Cardiac fibroblast (primary cell): ENCODE measurements around the gene KNTC1.

Source experiments
- DNase-seq, 2 donors: peaks; one replicate each; pipeline versions ENCODE4 v3.0.0 to v3.0.0-alpha.2; 2010; ENCODE audit warnings: low read depth in 2 of 2
- H3K4me3 ChIP-seq, 2 donors: replicated peaks in 1 of 2; 1 replicate in 1 of 2; 2 replicates in 1 of 2; pipeline ENCODE4 v1.5.1; 2011; ENCODE audit warnings: low read depth in 2 of 2, low read length in 2 of 2, mild to moderate bottlenecking in 2 of 2, moderate library complexity in 1 of 2
- CTCF ChIP-seq: IDR thresholded peaks from one replicate; pipeline ENCODE4 v1.5.1; 2011; ENCODE audit warnings: low read depth, mild to moderate bottlenecking, low read length, inconsistent platforms

KNTC1 gene

GRCh38 chr12:122610207-122610606, 83.2 kb downstream of the KNTC1 start:
- no peak for TF ChIP-seq CTCF
- no peak overlapping the region for H3K4me3 ChIP-seq
- DNase-seq: no peak

- no peak for DNase-seq
- no peak overlapping the region for H3K4me3 ChIP-seq
- no peak for TF ChIP-seq CTCF
These were observed 83.9 kb downstream of the KNTC1 start for GRCh38 chr12:122610911-122611310.

GRCh38 chr12:122614839-122615238, 87.8 kb downstream of the KNTC1 start:
- no peak for DNase-seq
- no peak for TF ChIP-seq CTCF
- H3K4me3 ChIP-seq: no peak overlapping the region

GRCh38 chr12:122615780-122616179, 88.7 kb downstream of the KNTC1 start:
- H3K4me3 ChIP-seq: no peak overlapping the region
- no peak for TF ChIP-seq CTCF
- no peak for DNase-seq

- DNase-seq: no peak
- H3K4me3 ChIP-seq: no peak overlapping the region
- TF ChIP-seq CTCF: no peak
These were observed 108.4 kb downstream of the KNTC1 start for GRCh38 chr12:122635471-122635870.

- DNase-seq: peak in 1 of 2 donors; percentile 7
- no peak overlapping the region for H3K4me3 ChIP-seq
- TF ChIP-seq CTCF: no peak
These were observed 116.3 kb downstream of the KNTC1 start for GRCh38 chr12:122643207-122643805.
